ENCODE data around the gene FBXO15.

DNA sequence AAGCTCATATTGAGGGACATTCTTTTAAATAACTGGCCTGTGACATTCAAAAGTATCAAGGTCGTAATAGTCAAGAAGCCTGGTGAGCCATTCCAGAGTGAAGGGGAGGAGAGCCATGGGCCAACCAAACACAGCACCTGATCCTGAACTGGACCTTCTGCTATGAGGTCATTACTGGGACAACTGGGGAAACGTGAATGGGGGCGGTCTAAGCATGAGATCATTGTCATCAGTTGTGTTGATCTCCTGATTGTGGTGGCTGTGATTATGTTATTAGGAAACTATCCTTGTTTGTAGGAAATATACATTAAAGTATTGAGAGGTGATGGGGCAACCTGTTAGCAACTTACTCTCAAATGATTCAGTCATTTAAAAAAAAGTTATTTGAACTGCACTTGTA, 79.3 kb downstream of the FBXO15 start:
- TF ChIP-seq, protein P1, sequence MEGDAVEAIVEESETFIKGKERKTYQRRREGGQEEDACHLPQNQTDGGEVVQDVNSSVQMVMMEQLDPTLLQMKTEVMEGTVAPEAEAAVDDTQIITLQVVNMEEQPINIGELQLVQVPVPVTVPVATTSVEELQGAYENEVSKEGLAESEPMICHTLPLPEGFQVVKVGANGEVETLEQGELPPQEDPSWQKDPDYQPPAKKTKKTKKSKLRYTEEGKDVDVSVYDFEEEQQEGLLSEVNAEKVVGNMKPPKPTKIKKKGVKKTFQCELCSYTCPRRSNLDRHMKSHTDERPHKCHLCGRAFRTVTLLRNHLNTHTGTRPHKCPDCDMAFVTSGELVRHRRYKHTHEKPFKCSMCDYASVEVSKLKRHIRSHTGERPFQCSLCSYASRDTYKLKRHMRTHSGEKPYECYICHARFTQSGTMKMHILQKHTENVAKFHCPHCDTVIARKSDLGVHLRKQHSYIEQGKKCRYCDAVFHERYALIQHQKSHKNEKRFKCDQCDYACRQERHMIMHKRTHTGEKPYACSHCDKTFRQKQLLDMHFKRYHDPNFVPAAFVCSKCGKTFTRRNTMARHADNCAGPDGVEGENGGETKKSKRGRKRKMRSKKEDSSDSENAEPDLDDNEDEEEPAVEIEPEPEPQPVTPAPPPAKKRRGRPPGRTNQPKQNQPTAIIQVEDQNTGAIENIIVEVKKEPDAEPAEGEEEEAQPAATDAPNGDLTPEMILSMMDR (IDR thresholded peaks at IDR 0.05): no peak
- TF ChIP-seq POLR2A (IDR thresholded peaks at IDR 0.05): no peak
